Gastroesophageal sphincter (tissue), 3 donors: ENCODE results near the gene OPN1LW.

ENCODE experiments used
- POLR2A ChIP-seq, 2 donors: fragments of 450-650 bp; IDR thresholded peaks; one replicate each; pipeline ENCODE4 v1.6.1; 2017; ENCODE audit warnings: antibody characterized with exemption in 2 of 2, mild to moderate bottlenecking in 2 of 2, moderate library complexity in 1 of 2
- TF ChIP-seq, protein P1 (sequence below), 4 experiments: fragments of 200-600 bp in 2 of 4; fragments of 450-650 bp in 2 of 4; sonication (generic) in 1 of 4; IDR thresholded peaks; one replicate each; pipeline ENCODE4 v1.5.1; 2017 to 2019; ENCODE audit warnings: antibody characterized with exemption in 4 of 4, mild to moderate bottlenecking in 2 of 4, moderate library complexity in 2 of 4

DNA sequence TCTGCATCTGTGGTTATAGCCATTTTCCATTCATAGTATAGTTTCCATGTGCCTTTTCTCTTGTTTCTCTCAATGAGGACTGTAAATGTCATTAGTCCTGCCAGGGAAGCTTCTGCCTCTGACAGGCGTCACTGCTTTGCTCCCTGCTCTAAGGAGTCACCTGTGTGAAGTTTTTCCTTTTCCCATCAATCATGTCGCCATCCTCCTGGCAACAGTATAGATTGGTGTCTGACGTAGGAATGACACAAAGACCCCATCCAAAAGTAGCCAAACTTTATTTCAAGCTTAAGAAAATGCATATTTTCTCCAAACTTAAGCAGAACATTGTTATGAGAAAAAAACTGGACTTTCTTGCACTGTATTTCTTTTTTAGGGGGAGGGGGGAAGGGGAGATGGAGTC, 23.5 kb upstream of the OPN1LW start:
- TF ChIP-seq, protein P1, sequence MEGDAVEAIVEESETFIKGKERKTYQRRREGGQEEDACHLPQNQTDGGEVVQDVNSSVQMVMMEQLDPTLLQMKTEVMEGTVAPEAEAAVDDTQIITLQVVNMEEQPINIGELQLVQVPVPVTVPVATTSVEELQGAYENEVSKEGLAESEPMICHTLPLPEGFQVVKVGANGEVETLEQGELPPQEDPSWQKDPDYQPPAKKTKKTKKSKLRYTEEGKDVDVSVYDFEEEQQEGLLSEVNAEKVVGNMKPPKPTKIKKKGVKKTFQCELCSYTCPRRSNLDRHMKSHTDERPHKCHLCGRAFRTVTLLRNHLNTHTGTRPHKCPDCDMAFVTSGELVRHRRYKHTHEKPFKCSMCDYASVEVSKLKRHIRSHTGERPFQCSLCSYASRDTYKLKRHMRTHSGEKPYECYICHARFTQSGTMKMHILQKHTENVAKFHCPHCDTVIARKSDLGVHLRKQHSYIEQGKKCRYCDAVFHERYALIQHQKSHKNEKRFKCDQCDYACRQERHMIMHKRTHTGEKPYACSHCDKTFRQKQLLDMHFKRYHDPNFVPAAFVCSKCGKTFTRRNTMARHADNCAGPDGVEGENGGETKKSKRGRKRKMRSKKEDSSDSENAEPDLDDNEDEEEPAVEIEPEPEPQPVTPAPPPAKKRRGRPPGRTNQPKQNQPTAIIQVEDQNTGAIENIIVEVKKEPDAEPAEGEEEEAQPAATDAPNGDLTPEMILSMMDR (IDR thresholded peaks at IDR 0.05), result no peak
- TF ChIP-seq POLR2A (IDR thresholded peaks at IDR 0.05), result no peak
